EH (cell line): ENCODE data around the gene CRIM1.
A peak's percentile ranks its signal among the peaks of the same experiment; 100 is the strongest.

ENCODE experiments used
- DNase-seq: peaks from one replicate; pipeline ENCODE4 v3.0.0-alpha.2; 2015; ENCODE audit warnings: low read depth

CRIM1 gene

DNA sequence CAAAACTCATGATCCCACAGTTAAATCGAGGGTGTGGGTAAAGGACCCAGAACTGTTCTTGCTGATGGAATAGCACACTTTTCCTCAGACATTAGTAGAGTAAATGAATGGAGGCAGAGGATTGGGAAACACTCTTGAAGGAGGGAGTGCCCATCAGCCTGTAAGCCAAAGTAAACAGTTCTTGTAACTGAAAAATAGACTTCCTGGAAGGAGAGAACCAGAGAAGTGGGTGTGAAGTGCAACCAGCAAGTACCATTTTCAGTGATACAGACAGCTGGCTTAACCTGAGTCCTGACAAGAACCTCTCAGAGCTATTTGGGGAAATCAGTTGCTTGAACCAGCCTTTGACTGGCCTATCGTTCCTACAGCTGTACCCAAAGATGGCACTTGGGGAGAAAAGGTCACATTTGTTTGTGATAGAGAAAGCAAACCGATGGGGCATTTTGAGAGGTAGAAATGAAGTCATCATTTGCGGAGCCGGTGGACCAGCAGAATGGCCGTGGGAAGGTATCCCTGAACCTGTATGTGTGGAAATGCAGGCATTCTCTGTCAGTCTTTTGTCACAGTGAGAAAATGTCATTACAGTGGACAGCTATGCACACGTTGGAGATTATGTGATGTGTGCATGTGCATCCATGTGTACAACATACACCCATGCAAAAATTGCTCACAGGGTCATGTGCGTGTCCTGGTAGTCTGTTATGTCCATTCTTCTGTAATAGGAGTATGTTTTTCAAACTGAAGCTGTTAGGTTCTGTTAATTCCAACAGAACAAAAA, 17.8 kb downstream of the CRIM1 start:
- peak; percentile 81 for DNase-seq

DNA sequence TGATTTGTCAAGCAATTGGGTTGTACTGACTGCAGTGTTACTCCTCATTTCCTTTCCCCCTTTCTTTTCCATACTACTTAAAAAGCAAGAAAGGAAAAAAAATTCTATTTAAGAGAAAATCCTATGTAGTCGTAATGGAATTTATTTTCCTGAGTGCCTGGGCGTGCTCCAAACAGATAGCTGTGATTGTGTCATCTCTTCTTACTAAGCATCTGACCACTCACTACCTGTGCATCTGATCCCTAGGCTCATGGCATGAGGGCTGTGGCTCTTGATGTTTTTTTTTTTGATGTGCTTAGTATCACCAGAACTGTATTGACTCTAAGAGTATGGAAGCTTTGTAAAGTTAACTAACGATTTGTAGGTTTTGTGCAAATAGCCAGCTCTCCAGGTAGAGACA, 19.0 kb downstream of the CRIM1 start:
- peak; percentile 66 for DNase-seq

DNA sequence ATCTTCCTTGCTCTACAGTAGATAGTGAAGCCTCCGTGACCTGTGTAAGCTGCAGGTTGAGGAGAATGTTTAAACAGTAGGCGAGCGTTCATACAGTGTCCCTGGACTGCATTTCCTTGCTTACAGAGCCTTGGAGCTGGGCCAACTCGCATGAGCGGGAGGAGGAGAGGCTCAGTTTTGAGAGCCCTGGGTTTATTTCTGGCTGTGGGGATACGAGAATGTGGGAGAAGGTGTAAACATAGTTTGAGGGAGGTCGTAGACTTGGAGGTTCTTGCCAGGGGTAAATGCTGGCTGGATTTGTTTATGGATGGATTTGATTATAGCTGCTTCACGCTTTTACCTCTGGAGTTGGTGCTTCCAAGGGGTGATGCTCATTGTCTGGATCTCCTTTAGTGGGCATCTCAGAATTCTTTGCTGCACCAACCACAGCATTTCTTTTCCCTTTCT, 20.8 kb downstream of the CRIM1 start:
- DNase-seq = peak; percentile 70

DNA sequence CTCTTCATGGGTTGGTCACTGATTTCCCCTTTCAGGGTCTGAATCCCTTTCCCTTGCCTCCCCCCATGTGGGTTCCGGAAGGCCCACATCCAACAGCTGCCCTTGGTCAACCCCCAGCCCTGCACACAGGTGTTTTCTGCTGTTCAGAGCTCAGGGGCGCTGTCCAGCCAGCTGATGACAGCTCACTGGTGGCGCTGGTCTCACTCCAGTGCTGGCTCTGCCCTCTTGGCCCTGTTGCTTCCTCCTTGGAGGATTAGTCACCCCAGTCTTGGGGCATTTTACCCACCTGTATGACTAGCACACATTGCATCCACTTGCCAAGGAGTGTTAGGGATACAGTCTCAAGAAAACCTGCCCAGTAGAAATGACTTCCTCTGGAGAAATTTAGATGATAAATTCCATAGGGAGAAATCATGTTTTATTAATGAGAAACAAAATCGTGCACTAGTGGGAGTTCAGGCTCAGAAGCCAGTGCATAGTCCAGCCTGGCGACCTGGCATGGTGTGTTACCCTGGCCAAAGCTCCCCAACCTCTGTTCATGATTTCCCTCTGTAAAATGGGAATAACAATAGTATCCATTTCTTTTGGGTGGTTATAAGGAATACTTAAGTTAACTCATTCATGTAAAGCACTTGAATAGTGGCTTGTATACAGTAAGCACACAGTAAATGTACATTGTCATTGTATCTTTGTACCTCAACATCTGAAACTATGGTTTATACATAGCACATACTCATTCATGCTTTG, 21.6 kb downstream of the CRIM1 start:
- peak; percentile 56 for DNase-seq

DNA sequence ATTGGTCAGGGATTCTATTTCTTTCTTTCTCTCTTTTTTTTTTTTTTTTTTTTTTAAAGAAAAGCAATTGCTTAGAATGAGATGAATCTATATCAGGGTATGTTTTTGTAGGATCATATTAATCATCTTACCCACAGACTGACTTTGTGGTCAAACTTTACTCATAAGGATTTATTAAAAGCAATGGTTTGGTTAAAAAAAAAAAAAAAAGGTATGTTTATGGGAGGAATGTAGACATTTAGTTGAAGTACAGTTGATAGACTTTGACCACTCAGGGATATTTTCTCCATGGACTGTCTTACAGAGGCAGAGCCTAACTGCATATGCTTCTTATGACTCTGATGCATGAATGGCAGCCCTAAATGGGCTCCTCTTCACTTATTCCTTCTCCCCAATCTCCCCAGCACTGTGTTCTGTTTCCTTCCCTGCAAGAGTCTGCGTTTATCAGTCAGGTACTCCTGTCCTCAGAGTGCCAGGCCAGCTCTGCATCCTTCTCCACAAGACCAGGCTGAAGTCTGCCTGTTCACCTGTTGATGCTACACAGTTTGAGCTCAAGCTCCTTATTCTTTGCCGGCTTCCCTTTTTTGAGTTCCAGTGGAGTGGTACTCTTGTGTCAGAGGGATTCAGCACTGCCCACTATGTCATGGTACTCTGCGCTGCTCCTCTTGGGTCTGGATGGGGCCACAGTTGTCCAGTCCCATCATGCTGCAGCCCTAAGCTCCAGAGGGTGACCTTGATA, 24.3 kb downstream of the CRIM1 start:
- DNase-seq = peak; percentile 70

GRCh38 chr2:36380624-36381481, 25.3 kb downstream of the CRIM1 start:
- peak; percentile 90 for DNase-seq

- DNase-seq = no peak
Observed at GRCh38 chr2:36381993-36382392, 26.4 kb downstream of the CRIM1 start.

- DNase-seq = no peak
Observed at GRCh38 chr2:36382472-36382871, 26.9 kb downstream of the CRIM1 start.

DNA sequence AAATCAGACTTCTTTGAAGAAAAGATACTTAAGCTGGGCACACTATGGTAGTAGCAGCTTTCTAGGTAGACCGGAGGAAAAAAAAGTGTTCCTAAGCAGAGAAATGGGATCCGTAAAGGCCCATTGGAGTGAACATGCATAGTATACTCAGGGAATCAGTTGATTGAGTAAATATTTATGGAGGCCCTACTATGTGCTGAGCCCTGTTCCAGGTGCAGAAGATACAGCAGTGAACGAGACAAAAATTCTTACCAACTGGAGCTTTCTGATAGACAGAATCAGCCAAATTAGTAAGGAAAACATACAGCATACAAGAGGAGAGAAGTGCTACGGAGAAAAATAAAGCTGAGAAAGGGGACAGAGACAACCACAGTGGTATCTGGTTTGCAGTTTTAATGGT, 28.1 kb downstream of the CRIM1 start:
- DNase-seq = no peak

DNA sequence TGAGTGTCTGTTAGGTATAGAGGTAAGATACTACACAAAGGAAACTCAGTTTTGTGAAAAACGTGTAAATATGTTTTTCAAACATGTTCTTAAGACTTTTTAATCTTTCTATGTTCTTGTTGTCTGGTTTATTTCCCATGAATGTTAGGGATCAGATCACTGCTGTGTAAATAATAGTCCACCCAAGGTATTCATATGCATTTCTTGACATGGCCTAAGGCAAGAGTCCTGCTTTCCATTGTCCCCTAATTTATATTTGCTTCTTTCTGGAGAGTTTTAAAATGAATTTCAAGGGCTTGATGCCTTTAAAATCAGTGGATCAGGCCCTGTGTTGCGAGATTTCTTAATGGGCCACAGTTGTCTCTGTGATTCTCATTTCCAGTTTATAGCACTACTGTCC, 28.9 kb downstream of the CRIM1 start:
- no peak for DNase-seq

DNA sequence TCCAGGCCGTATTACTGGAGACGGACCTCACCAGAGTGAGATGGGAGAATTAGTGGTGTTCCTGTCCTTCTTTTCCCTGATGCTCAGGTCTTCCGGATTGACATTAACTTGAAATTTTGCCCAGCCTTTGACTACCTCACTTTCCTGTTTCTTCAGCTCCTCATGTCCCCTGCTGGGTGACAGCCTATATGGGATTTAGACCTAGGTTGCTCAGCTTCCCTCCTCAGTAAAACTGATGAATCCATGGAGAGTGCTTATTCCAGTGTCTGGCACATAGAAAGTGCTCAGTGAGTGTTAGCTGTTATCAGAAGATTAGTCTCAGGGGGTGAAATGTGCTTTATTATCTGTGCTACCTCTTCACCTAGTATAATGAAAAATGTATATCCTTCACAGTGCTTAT, 30.0 kb downstream of the CRIM1 start:
- DNase-seq = no peak

- DNase-seq = no peak
Observed at GRCh38 chr2:36387258-36387916, 31.8 kb downstream of the CRIM1 start.

GRCh38 chr2:36388472-36388871, 32.9 kb downstream of the CRIM1 start:
- DNase-seq = no peak

DNA sequence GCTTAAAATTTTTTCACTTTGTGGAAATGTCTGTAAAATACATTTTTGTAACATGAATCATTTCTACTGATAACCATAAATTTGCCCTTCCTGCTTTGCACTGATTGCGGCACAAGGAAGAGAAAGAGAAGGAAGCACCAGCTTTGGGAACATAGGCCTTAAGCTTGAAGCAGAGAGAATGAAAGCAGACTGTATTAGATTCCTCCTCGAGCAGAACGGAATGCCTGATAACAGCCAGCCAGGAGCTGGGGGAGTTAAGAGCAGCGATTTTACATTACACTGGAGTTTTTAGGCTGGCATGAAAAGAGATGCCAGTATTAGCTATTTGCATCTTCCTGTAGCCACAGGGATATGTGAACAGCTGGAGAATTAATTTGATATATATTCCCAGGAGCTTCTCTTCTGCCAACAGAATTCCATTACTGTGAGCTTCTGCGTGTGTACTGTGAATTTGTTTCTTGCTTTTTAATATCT, 33.5 kb downstream of the CRIM1 start:
- peak; percentile 75 for DNase-seq

- DNase-seq = no peak
Observed at GRCh38 chr2:36389577-36389976, 34.0 kb downstream of the CRIM1 start.

- DNase-seq = no peak
Observed at GRCh38 chr2:36392571-36393255, 37.1 kb downstream of the CRIM1 start.

GRCh38 chr2:36393738-36394256, 38.2 kb downstream of the CRIM1 start:
- DNase-seq = peak; percentile 59

DNA sequence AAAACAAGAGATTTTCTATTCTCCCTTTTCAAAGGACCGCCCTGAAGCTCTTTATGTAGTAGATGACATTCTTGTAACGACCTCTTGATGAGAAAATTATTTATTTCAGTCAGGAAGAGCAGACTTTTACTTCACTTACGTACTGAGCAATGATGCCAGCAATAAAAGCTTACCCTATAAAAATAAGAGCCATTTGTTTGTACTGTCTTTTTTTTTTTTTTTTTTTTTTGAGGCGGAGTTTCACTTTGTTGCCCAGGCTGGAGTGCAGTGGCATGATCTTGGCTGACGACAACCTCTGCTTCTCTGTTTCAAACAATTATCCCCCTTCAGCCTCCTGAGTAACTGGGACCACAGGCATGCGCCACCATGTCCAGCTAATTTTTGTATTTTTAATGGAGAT, 39.2 kb downstream of the CRIM1 start:
- peak; percentile 60 for DNase-seq

DNA sequence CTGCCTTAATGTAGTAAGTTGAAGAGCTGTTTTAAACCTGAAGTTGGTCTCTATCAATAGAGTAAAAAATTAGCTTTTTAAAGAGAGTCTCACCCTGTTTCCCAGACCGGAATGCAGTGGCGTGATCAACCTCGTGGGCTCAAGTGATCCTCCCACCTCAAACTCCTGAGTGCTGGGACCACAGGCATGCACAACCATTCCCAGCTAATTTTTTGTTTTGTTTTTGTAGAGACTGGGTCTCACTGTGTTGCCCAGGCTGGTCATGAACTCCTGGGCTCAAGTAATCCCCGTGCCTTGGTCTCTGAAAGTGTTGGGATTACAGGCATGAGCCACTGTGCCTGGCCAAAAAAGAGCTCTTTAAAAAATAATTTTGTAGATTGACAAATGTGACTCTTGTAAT, 40.3 kb downstream of the CRIM1 start:
- DNase-seq = peak; percentile 64

DNA sequence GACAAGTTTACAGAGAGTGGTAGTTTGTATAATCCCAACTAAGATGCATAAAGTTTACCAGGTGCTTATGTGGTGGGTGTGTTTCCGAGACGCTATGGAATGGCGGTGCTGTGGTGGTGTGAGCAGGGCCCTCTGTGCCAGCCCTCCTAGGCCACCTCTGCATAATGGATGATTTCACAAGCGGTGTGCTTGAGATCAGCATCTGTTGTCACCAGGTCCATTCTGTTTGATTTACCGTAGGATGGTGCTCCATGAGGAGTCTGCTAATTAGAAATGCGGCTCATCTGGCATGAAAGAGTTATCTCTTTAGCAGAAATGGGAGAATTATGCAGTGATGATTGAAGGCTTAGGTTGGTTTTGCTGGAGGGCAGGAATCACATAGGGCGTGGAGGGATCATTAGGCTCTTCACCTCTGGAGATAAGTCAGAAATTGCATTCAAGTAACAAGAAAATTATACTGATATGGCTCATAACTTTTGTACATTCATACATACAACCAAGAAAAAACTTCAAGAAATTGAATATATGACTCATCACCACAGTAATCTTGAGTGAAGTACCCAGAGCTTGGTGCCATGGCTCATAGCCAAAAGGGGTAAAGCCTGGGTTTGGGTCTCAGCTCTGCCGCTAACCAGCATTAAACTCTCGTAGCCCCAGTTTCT, 41.4 kb downstream of the CRIM1 start:
- DNase-seq = no peak
